Thyroid gland (tissue), 4 donors: ENCODE data around the gene PRODH2. TPM values are rescaled to one million over a fixed set of nuclear protein-coding genes. Genes with fewer than 3 reads are reported as not detected.

Experiments
- DNase-seq, 2 donors: peaks; one replicate each; pipeline ENCODE4 v3.0.0-alpha.2; 2019
- H3K27ac ChIP-seq, 3 donors: fragments of 200-600 bp; sonication (generic); 1 replicate in 2 of 3; 2 replicates in 1 of 3; pipeline ENCODE4 v1.5.1; 2016 to 2019; ENCODE audit warnings: mild to moderate bottlenecking in 1 of 3, moderate library complexity in 1 of 3
- H3K27me3 ChIP-seq: fragments of 200-600 bp; sonication (generic); one replicate; pipeline ENCODE4 v1.5.1; 2019
- H3K36me3 ChIP-seq, 2 donors: fragments of 200-600 bp; sonication (generic); one replicate each; pipeline ENCODE4 v1.5.1; 2016 to 2019
- H3K4me1 ChIP-seq, 2 donors: fragments of 200-600 bp; sonication (generic); one replicate each; pipeline ENCODE4 v1.5.1; 2017 to 2019
- H3K4me3 ChIP-seq, 3 donors: fragments of 200-600 bp; sonication (generic); replicated peaks in 1 of 3; 1 replicate in 2 of 3; 2 replicates in 1 of 3; pipeline ENCODE4 v1.5.1; 2016; ENCODE audit warnings: mild to moderate bottlenecking in 1 of 3
- H3K9me3 ChIP-seq: fragments of 200-600 bp; sonication (generic); one replicate; pipeline ENCODE4 v1.5.1; 2017
- CTCF ChIP-seq, 6 experiments: fragments of 200-600 bp in 3 of 6; fragments of 450-650 bp in 3 of 6; sonication (generic) in 3 of 6; IDR thresholded peaks; one replicate each; pipeline ENCODE4 v1.5.1; 2016 to 2019; ENCODE audit warnings: antibody characterized with exemption in 6 of 6, mild to moderate bottlenecking in 2 of 6, inconsistent platforms in 1 of 6, moderate library complexity in 1 of 6
- POLR2A ChIP-seq, 2 donors: fragments of 450-650 bp; IDR thresholded peaks; one replicate each; pipeline ENCODE4 v1.6.1; 2017; ENCODE audit warnings: antibody characterized with exemption in 2 of 2, mild to moderate bottlenecking in 2 of 2, moderate library complexity in 1 of 2
- WGBS, 2 donors: methylation state at CpG; one replicate each; pipeline ENCODE4 v1.1.5; 2017; 5-methylcytosine and 5-hydroxymethylcytosine counted together
- intact Hi-C: fragments of 100-400 bp; cut with DNase I; formaldehyde crosslinking; loops from one replicate; pipeline ENCODE4 v1.15.1; 2023
- total RNA-seq, 4 donors: library from RNA; depleted of rRNA; stranded (reverse); fragments of >200 nt; gene quantifications; one replicate each; pipeline ENCODE4 v1.2.3, GENCODE V29; 2016

PRODH2 gene
- total RNA-seq, 4 donors from 2014 or later = not detected

GRCh38 chr19:35811317-35812219 lies 1.1 kb downstream of the PRODH2 start:
- Histone ChIP-seq H3K4me3 (no peak overlapping the region), H3K27me3 (no peaks in the 10 kb centered on the region), H3K36me3 (no peaks in the 10 kb centered on the region), H3K4me1 (no peaks in the 10 kb centered on the region), H3K9me3 (no peaks in the 10 kb centered on the region), H3K27ac (no peak overlapping the region)
- TF ChIP-seq CTCF (IDR thresholded peaks at IDR 0.05) = no peak
- TF ChIP-seq POLR2A (IDR thresholded peaks at IDR 0.05) = no peak
- 59 to 69% methylated on average over 12 to 13 of the region's 18 CpGs for WGBS, 2 donors
- intact Hi-C loops = no loop called here
- no peak for DNase-seq

GRCh38 chr19:35807633-35808032 lies 5.0 kb downstream of the PRODH2 start:
- no peak for DNase-seq
- Histone ChIP-seq H3K4me3 (no peak overlapping the region), H3K4me1 (no peaks in the 10 kb centered on the region), H3K36me3 (no peaks in the 10 kb centered on the region), H3K27me3 (no peaks in the 10 kb centered on the region), H3K9me3 (no peaks in the 10 kb centered on the region), H3K27ac (no peak overlapping the region)
- TF ChIP-seq POLR2A (IDR thresholded peaks at IDR 0.05) = no peak
- no peak for TF ChIP-seq CTCF (IDR thresholded peaks at IDR 0.05)
- 91 to 92% methylated on average over 5 of the region's 5 CpGs for WGBS, 2 donors
- intact Hi-C loops = no loop called here

GRCh38 chr19:35806597-35806996 lies 6.0 kb downstream of the PRODH2 start:
- no peak for TF ChIP-seq POLR2A (IDR thresholded peaks at IDR 0.05)
- TF ChIP-seq CTCF (IDR thresholded peaks at IDR 0.05) = no peak
- Histone ChIP-seq H3K9me3 (no peaks in the 10 kb centered on the region), H3K4me3 (no peak overlapping the region), H3K27ac (no peak overlapping the region), H3K4me1 (no peaks in the 10 kb centered on the region), H3K36me3 (no peaks in the 10 kb centered on the region), H3K27me3 (no peaks in the 10 kb centered on the region)
- no peak for DNase-seq
- intact Hi-C loops = no loop called here
- 80 to 85% methylated on average over 2 to 16 of the region's 18 CpGs for WGBS, 2 donors

GRCh38 chr19:35805526-35806102 lies 7.0 kb downstream of the PRODH2 start:
- WGBS, 2 donors = 70 to 73% methylated on average over 5 of the region's 5 CpGs
- no peaks in the 10 kb centered on the region for H3K36me3 ChIP-seq

More at GRCh38 chr19:35805526-35806102, 7.0 kb downstream of the PRODH2 start:
- intact Hi-C loops = no loop called here
- H3K27me3 ChIP-seq = no peaks in the 10 kb centered on the region
- no peaks in the 10 kb centered on the region for H3K9me3 ChIP-seq
- no peak for DNase-seq
- no peak overlapping the region for H3K27ac ChIP-seq
- no peak overlapping the region for H3K4me3 ChIP-seq
- H3K4me1 ChIP-seq = no peaks in the 10 kb centered on the region
- no peak for TF ChIP-seq POLR2A (IDR thresholded peaks at IDR 0.05)
- no peak for TF ChIP-seq CTCF (IDR thresholded peaks at IDR 0.05)
